Transverse colon (tissue), 3 donors: Measurements from ENCODE around the gene UNC5B.

Experiments
- EP300 ChIP-seq: sonication (generic); formaldehyde crosslinking; IDR thresholded peaks from one replicate; pipeline ENCODE4 v1.6.1; 2017; ENCODE audit warnings: antibody characterized with exemption, low read depth
- POLR2A ChIP-seq: fragments of 450-650 bp; IDR thresholded peaks from one replicate; pipeline ENCODE4 v1.6.1; 2016; ENCODE audit warnings: antibody characterized with exemption, mild to moderate bottlenecking, moderate library complexity
- TF ChIP-seq, protein P1 (sequence below), 5 experiments: fragments of 200-600 bp in 3 of 5; fragments of 450-650 bp in 2 of 5; sonication (generic) in 3 of 5; IDR thresholded peaks; 1 replicate in 2 of 5; 2 replicates in 3 of 5; pipeline ENCODE4 v1.5.1; 2016 to 2017; ENCODE audit warnings: antibody characterized with exemption in 5 of 5, inconsistent platforms in 3 of 5, mild to moderate bottlenecking in 2 of 5, moderate library complexity in 1 of 5

DNA sequence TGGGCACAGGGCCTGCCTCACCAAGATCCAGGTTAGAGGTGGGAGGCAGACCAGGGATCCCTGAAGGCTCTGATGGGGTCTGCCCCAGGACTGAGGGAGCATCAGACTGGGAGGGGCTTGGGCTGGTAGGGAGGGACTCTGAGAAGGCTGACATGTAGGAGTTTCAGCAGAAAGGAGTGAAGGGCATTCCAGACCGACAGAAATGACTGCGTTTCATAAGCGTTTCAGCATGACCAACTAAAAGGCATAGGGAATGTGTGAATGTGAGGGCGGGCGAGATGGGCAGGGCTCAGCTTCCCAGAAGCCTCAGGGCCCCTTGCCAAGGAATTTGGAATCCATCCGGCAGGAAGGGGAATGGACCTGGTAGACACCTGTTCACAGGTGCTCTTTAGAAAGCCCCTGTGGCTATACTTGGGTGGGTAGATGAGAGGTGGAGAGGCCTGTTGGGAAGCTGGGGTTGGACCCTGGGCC, 81.8 kb downstream of the UNC5B start:
- TF ChIP-seq POLR2A (no peak), EP300 (no peak)
- TF ChIP-seq, protein P1, sequence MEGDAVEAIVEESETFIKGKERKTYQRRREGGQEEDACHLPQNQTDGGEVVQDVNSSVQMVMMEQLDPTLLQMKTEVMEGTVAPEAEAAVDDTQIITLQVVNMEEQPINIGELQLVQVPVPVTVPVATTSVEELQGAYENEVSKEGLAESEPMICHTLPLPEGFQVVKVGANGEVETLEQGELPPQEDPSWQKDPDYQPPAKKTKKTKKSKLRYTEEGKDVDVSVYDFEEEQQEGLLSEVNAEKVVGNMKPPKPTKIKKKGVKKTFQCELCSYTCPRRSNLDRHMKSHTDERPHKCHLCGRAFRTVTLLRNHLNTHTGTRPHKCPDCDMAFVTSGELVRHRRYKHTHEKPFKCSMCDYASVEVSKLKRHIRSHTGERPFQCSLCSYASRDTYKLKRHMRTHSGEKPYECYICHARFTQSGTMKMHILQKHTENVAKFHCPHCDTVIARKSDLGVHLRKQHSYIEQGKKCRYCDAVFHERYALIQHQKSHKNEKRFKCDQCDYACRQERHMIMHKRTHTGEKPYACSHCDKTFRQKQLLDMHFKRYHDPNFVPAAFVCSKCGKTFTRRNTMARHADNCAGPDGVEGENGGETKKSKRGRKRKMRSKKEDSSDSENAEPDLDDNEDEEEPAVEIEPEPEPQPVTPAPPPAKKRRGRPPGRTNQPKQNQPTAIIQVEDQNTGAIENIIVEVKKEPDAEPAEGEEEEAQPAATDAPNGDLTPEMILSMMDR (IDR thresholded peaks at IDR 0.05), result no peak
